ENCODE measurements around the gene ZNF217. TPM values are rescaled to one million over a fixed set of nuclear protein-coding genes. Genes with fewer than 3 reads are reported as not detected.
A peak's percentile ranks its signal among the peaks of the same experiment; 100 is the strongest.
"Not testable (repeated sequence)": the region's sequence is repeated elsewhere in the genome, so short reads cannot be mapped to it uniquely, and the experiment has no call there.

ZNF217 gene
- total RNA-seq, 2 experiments from 2014 or later, result 89.5 to 90.4 TPM

- POLR2A ChIA-PET, result interaction anchor here (0.8 to 7.1 kb wide), 17 partner anchors 11 to 347 kb away, joined by 3 to 89 read pairs (median 9); no protein-coding TSS in a partner anchor
- DNase-seq, result no peak
- Mint-ChIP-seq H3K27ac (peak overlapping the region; percentile 99), H3K9me3 (no peaks in the 10 kb centered on the region), H3K27me3 (no peaks in the 10 kb centered on the region), H3K4me3 (peak overlapping the region; percentile 99), H3K4me1 (peaks cover 39% of the 10 kb centered on the region), H3K36me3 (ENCODE audit: low read depth) (peaks cover 37% of the 10 kb centered on the region)
- CTCF ChIA-PET, result interaction anchor here (0.7 to 2.6 kb wide), 4 partner anchors 10 to 326 kb away, joined by 3 to 13 read pairs (median 5); no protein-coding TSS in a partner anchor
These were observed 610 bp downstream of the ZNF217 start for GRCh38 chr20:53592992-53593465.

- ChIA-PET POLR2A (interaction anchor here (1.0 to 4.7 kb wide), 11 partner anchors 10 to 323 kb away, joined by 3 to 29 read pairs (median 8); no protein-coding TSS in a partner anchor), CTCF (interaction anchor here (0.7 to 2.6 kb wide), 4 partner anchors 10 to 327 kb away, joined by 3 to 7 read pairs (median 3); no protein-coding TSS in a partner anchor)
- Mint-ChIP-seq H3K27ac (peak overlapping the region; percentile 99), H3K36me3 (ENCODE audit: low read depth) (peaks cover 36% of the 10 kb centered on the region), H3K4me3 (peak overlapping the region; percentile 99), H3K4me1 (peaks cover 35% of the 10 kb centered on the region)
- DNase-seq, result peak; percentile 74
- not testable (repeated sequence) for H3K27me3 Mint-ChIP-seq, H3K9me3 Mint-ChIP-seq
These were observed 1.1 kb downstream of the ZNF217 start for GRCh38 chr20:53592454-53592991.

GRCh38 chr20:53591941-53592441 lies 1.6 kb downstream of the ZNF217 start:
- Mint-ChIP-seq H3K36me3 (ENCODE audit: low read depth) (peaks cover 36% of the 10 kb centered on the region), H3K4me3 (peak overlapping the region; percentile 99), H3K27ac (peak overlapping the region; percentile 99), H3K4me1 (peaks cover 35% of the 10 kb centered on the region)
- H3K27me3 Mint-ChIP-seq, DNase-seq, H3K9me3 Mint-ChIP-seq: not testable (repeated sequence)
- ChIA-PET CTCF (interaction anchor here (0.6 to 1.2 kb wide), 6 partner anchors 18 to 348 kb away, joined by 3 read pairs; no protein-coding TSS in a partner anchor), POLR2A (interaction anchor here (1.0 to 4.7 kb wide), 10 partner anchors 10 to 324 kb away, joined by 3 to 29 read pairs (median 12); no protein-coding TSS in a partner anchor)

GRCh38 chr20:53591206-53591741 lies 2.4 kb downstream of the ZNF217 start:
- H3K27me3 Mint-ChIP-seq, DNase-seq, H3K9me3 Mint-ChIP-seq: not testable (repeated sequence)
- Mint-ChIP-seq H3K27ac (peak overlapping the region; percentile 99), H3K36me3 (ENCODE audit: low read depth) (peaks cover 34% of the 10 kb centered on the region), H3K4me3 (peak overlapping the region; percentile 99), H3K4me1 (peaks cover 36% of the 10 kb centered on the region)
- POLR2A ChIA-PET, result interaction anchor here (0.6 to 4.7 kb wide), 10 partner anchors 9 to 325 kb away, joined by 3 to 29 read pairs (median 12); no protein-coding TSS in a partner anchor
- CTCF ChIA-PET, result interaction anchor here (0.6 to 1.2 kb wide), 4 partner anchors 18 to 348 kb away, joined by 3 read pairs; no protein-coding TSS in a partner anchor

GRCh38 chr20:53590608-53591007 lies 3.0 kb downstream of the ZNF217 start:
- not testable (repeated sequence) for H3K9me3 Mint-ChIP-seq, H3K27me3 Mint-ChIP-seq, DNase-seq
- peaks cover 39% of the 10 kb centered on the region for H3K36me3 Mint-ChIP-seq (ENCODE audit: low read depth)
- peak overlapping the region; percentile 99 for H3K27ac Mint-ChIP-seq
- ChIA-PET CTCF (interaction anchor here (1.2 kb wide), 1 partner anchor 349 kb away, joined by 3 read pairs; no protein-coding TSS in a partner anchor), POLR2A (interaction anchor here (0.6 to 2.9 kb wide), 5 partner anchors 8 to 252 kb away, joined by 3 to 23 read pairs (median 19); no protein-coding TSS in a partner anchor)
- H3K4me3 Mint-ChIP-seq, result peak overlapping the region; percentile 99
- H3K4me1 Mint-ChIP-seq, result peaks cover 37% of the 10 kb centered on the region

- peaks cover 42% of the 10 kb centered on the region for H3K36me3 Mint-ChIP-seq (ENCODE audit: low read depth)
- POLR2A ChIA-PET, result interaction anchor here (1.2 to 2.9 kb wide), 3 partner anchors 8 to 52 kb away, joined by 3 to 23 read pairs (median 22); no protein-coding TSS in a partner anchor
- H3K4me3 Mint-ChIP-seq, result peak overlapping the region; percentile 99
- DNase-seq, CTCF ChIA-PET, H3K27me3 Mint-ChIP-seq, H3K9me3 Mint-ChIP-seq: not testable (repeated sequence)
- H3K4me1 Mint-ChIP-seq, result peaks cover 41% of the 10 kb centered on the region
- H3K27ac Mint-ChIP-seq, result peak overlapping the region; percentile 99
These were observed 3.5 kb downstream of the ZNF217 start for GRCh38 chr20:53590122-53590521.

- peaks cover 45% of the 10 kb centered on the region for H3K4me1 Mint-ChIP-seq
- not testable (repeated sequence) for DNase-seq, H3K27me3 Mint-ChIP-seq, H3K9me3 Mint-ChIP-seq
- POLR2A ChIA-PET, result interaction anchor here (1.0 to 1.2 kb wide), 2 partner anchors 53 to 241 kb away, joined by 3 read pairs; no protein-coding TSS in a partner anchor
- peak overlapping the region; percentile 99 for H3K27ac Mint-ChIP-seq
- CTCF ChIA-PET, result interaction anchor here (1.0 to 1.1 kb wide), 2 partner anchors 164 to 326 kb away, joined by 3 read pairs; no protein-coding TSS in a partner anchor
- H3K4me3 Mint-ChIP-seq, result peak overlapping the region; percentile 99
- peaks cover 44% of the 10 kb centered on the region for H3K36me3 Mint-ChIP-seq (ENCODE audit: low read depth)
These were observed 4.1 kb downstream of the ZNF217 start for GRCh38 chr20:53589321-53590065.

GRCh38 chr20:53587157-53587703 lies 6.4 kb downstream of the ZNF217 start:
- POLR2A ChIA-PET, result interaction anchor here (1.1 to 2.4 kb wide), 4 partner anchors 10 to 285 kb away, joined by 3 to 8 read pairs (median 4); no protein-coding TSS in a partner anchor
- DNase-seq, H3K9me3 Mint-ChIP-seq, H3K27me3 Mint-ChIP-seq, CTCF ChIA-PET: not testable (repeated sequence)
- Mint-ChIP-seq H3K4me1 (peaks cover 65% of the 10 kb centered on the region), H3K27ac (peak overlapping the region; percentile 81), H3K4me3 (peak overlapping the region; percentile 75), H3K36me3 (ENCODE audit: low read depth) (peaks cover 52% of the 10 kb centered on the region)

GRCh38 chr20:53586640-53587039 lies 7.0 kb downstream of the ZNF217 start:
- DNase-seq, result no peak
- Mint-ChIP-seq H3K27me3 (no peaks in the 10 kb centered on the region), H3K27ac (peak overlapping the region; percentile 81), H3K4me1 (peaks cover 71% of the 10 kb centered on the region), H3K9me3 (no peaks in the 10 kb centered on the region), H3K4me3 (peak overlapping the region; percentile 75), H3K36me3 (ENCODE audit: low read depth) (peaks cover 53% of the 10 kb centered on the region)
- ChIA-PET POLR2A (interaction anchor here (0.7 to 2.4 kb wide), 9 partner anchors 10 to 329 kb away, joined by 3 to 8 read pairs (median 5); no protein-coding TSS in a partner anchor), CTCF (interaction anchor here (1.4 kb wide), 1 partner anchor 23 kb away, joined by 5 read pairs; no protein-coding TSS in a partner anchor)

- Mint-ChIP-seq H3K27ac (peak overlapping the region; percentile 81), H3K4me3 (peak overlapping the region; percentile 75), H3K4me1 (peaks cover 77% of the 10 kb centered on the region), H3K36me3 (ENCODE audit: low read depth) (peaks cover 53% of the 10 kb centered on the region)
- ChIA-PET CTCF (interaction anchor here (0.7 to 1.4 kb wide), 2 partner anchors 24 to 72 kb away, joined by 3 to 5 read pairs; no protein-coding TSS in a partner anchor), POLR2A (interaction anchor here (0.7 to 2.4 kb wide), 11 partner anchors 8 to 330 kb away, joined by 3 to 10 read pairs (median 5); partner anchors contain the start of gene ZNF217)
- not testable (repeated sequence) for DNase-seq, H3K27me3 Mint-ChIP-seq, H3K9me3 Mint-ChIP-seq
These were observed 7.7 kb downstream of the ZNF217 start for GRCh38 chr20:53585910-53586309.

- Mint-ChIP-seq H3K4me3 (peak overlapping the region; percentile 75), H3K36me3 (ENCODE audit: low read depth) (peaks cover 60% of the 10 kb centered on the region), H3K4me1 (peaks cover 83% of the 10 kb centered on the region), H3K27ac (peak overlapping the region; percentile 81)
- H3K9me3 Mint-ChIP-seq, H3K27me3 Mint-ChIP-seq, CTCF ChIA-PET, DNase-seq: not testable (repeated sequence)
- POLR2A ChIA-PET, result interaction anchor here (0.8 to 2.2 kb wide), 5 partner anchors 9 to 331 kb away, joined by 3 to 10 read pairs (median 6); partner anchors contain the start of gene ZNF217
These were observed 8.6 kb downstream of the ZNF217 start for GRCh38 chr20:53585004-53585569.

Measured in activated CD4-positive, alpha-beta memory T cell treated with anti-CD3 and anti-CD28 coated beads, Interleukin-2, amount 10 ng/mL, durations not matched to agents 7 days and 5 days (primary cell).